Endothelial cell of umbilical vein (primary cell): ENCODE data around the gene DCHS1. TPM values are rescaled to one million over a fixed set of nuclear protein-coding genes. Genes with fewer than 3 reads are reported as not detected.

Experiments
- BruUV-seq: library from RNA; stranded (reverse); fragments of 400-500 nt; replicated peaks from 2 replicates; lab custom pipeline; 2021; lab: Mats Ljungman, UMichigan
- CTCF ChIA-PET: fragments of 300-600, 350-600 bp; sonication (Branson Sonifier 250); formaldehyde crosslinking; loops from one replicate; lab custom pipeline; 2021; ENCODE audit warnings: antibody characterized with exemption, inconsistent platforms; lab: Charles Lee
- POLR2A ChIA-PET: fragments of 300-600, 350-600 bp; sonication (Branson Sonifier 250); formaldehyde crosslinking; loops from one replicate; lab custom pipeline; 2021; ENCODE audit warnings: antibody characterized with exemption, inconsistent platforms; lab: Charles Lee
- DNase-seq: peaks from one replicate; pipeline ENCODE4 v3.0.0-alpha.2; 2011; ENCODE audit warnings: low read depth, low spot score
- FAIRE-seq: peaks from 2 replicates; lab custom pipeline; 2011; peaks lifted over from hg19 to GRCh38; lab: Jason Lieb, UNC
- H2AFZ ChIP-seq: 2 replicates; pipeline ENCODE4 v1.6.0; 2012; ENCODE audit warnings: low read depth, low read length, control low read depth, inconsistent platforms
- H3K27ac ChIP-seq: 2 replicates; pipeline ENCODE4 v1.5.1; 2011; ENCODE audit warnings: low read depth, mild to moderate bottlenecking, control low read depth, low read length, moderate library complexity; ENCODE audit not compliant: insufficient read depth
- H3K27me3 ChIP-seq, 2 experiments: 2 replicates each; pipeline versions ENCODE4 v1.6.0 to v1.6.1; 2011; ENCODE audit warnings: low read length in 2 of 2, mixed read lengths in 1 of 2; ENCODE audit not compliant: control insufficient read depth in 2 of 2, insufficient read depth in 2 of 2
- H3K36me3 ChIP-seq, 2 experiments: 2 replicates in 1 of 2; 3 replicates in 1 of 2; pipeline ENCODE4 v1.5.1; 2011; ENCODE audit warnings: low read length in 2 of 2, mild to moderate bottlenecking in 1 of 2, moderate library complexity in 1 of 2; ENCODE audit not compliant: control insufficient read depth in 2 of 2, insufficient read depth in 2 of 2; ENCODE audit errors: extremely low read depth in 1 of 2
- H3K4me1 ChIP-seq: 3 replicates; pipeline ENCODE4 v1.5.1; 2011; ENCODE audit warnings: mild to moderate bottlenecking, low read length; ENCODE audit not compliant: control insufficient read depth, insufficient read depth; ENCODE audit errors: extremely low read depth
- H3K4me2 ChIP-seq: 2 replicates; pipeline ENCODE4 v1.6.1; 2011; ENCODE audit warnings: low read length, control low read depth, mixed read lengths; ENCODE audit not compliant: insufficient read depth
- H3K4me3 ChIP-seq, 3 experiments: fragments of 200-600 bp in 1 of 3; sonication (generic), shearing (Covaris generic) in 1 of 3; replicated peaks in 1 of 3; 2 replicates each; pipeline ENCODE4 v1.5.1; 2011 to 2016; ENCODE audit warnings: control low read depth in 3 of 3, low read length in 3 of 3, mild to moderate bottlenecking in 2 of 3, inconsistent platforms in 1 of 3, low read depth in 1 of 3, moderate library complexity in 1 of 3; ENCODE audit not compliant: insufficient read depth in 1 of 3
- H3K79me2 ChIP-seq: 2 replicates; pipeline ENCODE4 v1.6.0; 2012; ENCODE audit warnings: low read length, inconsistent platforms; ENCODE audit not compliant: control insufficient read depth, insufficient read depth
- H3K9ac ChIP-seq: replicated peaks from 2 replicates; pipeline ENCODE3; 2011; ENCODE audit warnings: low read length, control low read depth; ENCODE audit not compliant: insufficient read depth; ENCODE audit errors: extremely low read depth
- H3K9me1 ChIP-seq: replicated peaks from 3 replicates; pipeline ENCODE4 v1.6.0; 2011; ENCODE audit warnings: mild to moderate bottlenecking, low read length; ENCODE audit not compliant: control insufficient read depth, insufficient read depth; ENCODE audit errors: extremely low read depth
- H3K9me3 ChIP-seq: replicated peaks from 2 replicates; pipeline ENCODE4 v1.5.1; 2012; ENCODE audit warnings: low read length, inconsistent platforms; ENCODE audit not compliant: control insufficient read depth, insufficient read depth
- H4K20me1 ChIP-seq: replicated peaks from 2 replicates; pipeline ENCODE3; 2011; ENCODE audit warnings: mild to moderate bottlenecking, low read length; ENCODE audit not compliant: control insufficient read depth, insufficient read depth; ENCODE audit errors: extremely low read depth
- EZH2 ChIP-seq: IDR thresholded peaks from 2 replicates; pipeline ENCODE4 v1.6.1; 2012; ENCODE audit warnings: borderline replicate concordance, low read depth, mild to moderate bottlenecking, moderate library complexity, low read length, inconsistent platforms; ENCODE audit not compliant: severe bottlenecking
- GATA2 ChIP-seq: IDR thresholded peaks from 2 replicates; pipeline ENCODE4 v1.7.0; 2011; ENCODE audit warnings: low read depth, mild to moderate bottlenecking, moderate library complexity, mixed read lengths, low read length; ENCODE audit not compliant: insufficient read length, insufficient read depth
- POLR2A ChIP-seq: IDR thresholded peaks from 2 replicates; pipeline ENCODE4 v1.6.1; 2012; ENCODE audit warnings: low read depth, mild to moderate bottlenecking, control low read depth, low read length
- POLR2AphosphoS5 ChIP-seq: IDR thresholded peaks from 2 replicates; pipeline ENCODE4 v1.6.1; 2012; ENCODE audit warnings: low read depth, mild to moderate bottlenecking, control low read depth, low read length, moderate library complexity; ENCODE audit not compliant: insufficient read depth
- dilution Hi-C: fragments of 300-500 bp; cut with MboI; formaldehyde crosslinking; loops from one replicate; pipeline ENCODE4 v1.15.0; 2019; ENCODE audit warnings: low sequenced_read_pairs; ENCODE audit not compliant: extremely low pct_ligation_motif_present
- intact Hi-C: fragments of 100-400 bp; cut with micrococcal nuclease; formaldehyde crosslinking; loops from one replicate; pipeline ENCODE4 v1.10.0; 2022
- polyA plus RNA-seq, 4 experiments: library from polyadenylated mRNA; depleted of rRNA in 3 of 4; stranded (reverse) in 3 of 4; unstranded in 1 of 4; fragments of >200 nt; gene quantifications; 2 replicates each; pipeline versions ENCODE4 v1.2.1 to v1.2.3, GENCODE V29; 2011 to 2012; ENCODE audit warnings: missing spikeins in 1 of 4
- total RNA-seq: library from RNA; stranded (reverse); gene quantifications from 2 replicates; pipeline ENCODE4 v1.2.3, GENCODE V29; 2021
- TF ChIP-seq, protein P1 (sequence below): IDR thresholded peaks from 2 replicates; pipeline ENCODE4 v1.6.1; 2011; ENCODE audit not compliant: insufficient read depth, insufficient read length
- TF ChIP-seq, protein P2 (sequence below), 2 donors: IDR thresholded peaks; 1 replicate in 1 of 2; 2 replicates in 1 of 2; pipeline ENCODE4 v1.5.1; 2011; ENCODE audit warnings: low read length in 2 of 2, mild to moderate bottlenecking in 2 of 2, moderate library complexity in 2 of 2, control low read depth in 1 of 2, inconsistent platforms in 1 of 2, low read depth in 1 of 2; ENCODE audit not compliant: insufficient read depth in 1 of 2; ENCODE audit errors: extremely low read depth in 1 of 2

Gene DCHS1
- total and polyA plus RNA-seq, 2 donors (not counting 3 experiments of a cell fraction or from before 2014, with no cell fraction given) = 56.2 to 73.0 TPM

DNA sequence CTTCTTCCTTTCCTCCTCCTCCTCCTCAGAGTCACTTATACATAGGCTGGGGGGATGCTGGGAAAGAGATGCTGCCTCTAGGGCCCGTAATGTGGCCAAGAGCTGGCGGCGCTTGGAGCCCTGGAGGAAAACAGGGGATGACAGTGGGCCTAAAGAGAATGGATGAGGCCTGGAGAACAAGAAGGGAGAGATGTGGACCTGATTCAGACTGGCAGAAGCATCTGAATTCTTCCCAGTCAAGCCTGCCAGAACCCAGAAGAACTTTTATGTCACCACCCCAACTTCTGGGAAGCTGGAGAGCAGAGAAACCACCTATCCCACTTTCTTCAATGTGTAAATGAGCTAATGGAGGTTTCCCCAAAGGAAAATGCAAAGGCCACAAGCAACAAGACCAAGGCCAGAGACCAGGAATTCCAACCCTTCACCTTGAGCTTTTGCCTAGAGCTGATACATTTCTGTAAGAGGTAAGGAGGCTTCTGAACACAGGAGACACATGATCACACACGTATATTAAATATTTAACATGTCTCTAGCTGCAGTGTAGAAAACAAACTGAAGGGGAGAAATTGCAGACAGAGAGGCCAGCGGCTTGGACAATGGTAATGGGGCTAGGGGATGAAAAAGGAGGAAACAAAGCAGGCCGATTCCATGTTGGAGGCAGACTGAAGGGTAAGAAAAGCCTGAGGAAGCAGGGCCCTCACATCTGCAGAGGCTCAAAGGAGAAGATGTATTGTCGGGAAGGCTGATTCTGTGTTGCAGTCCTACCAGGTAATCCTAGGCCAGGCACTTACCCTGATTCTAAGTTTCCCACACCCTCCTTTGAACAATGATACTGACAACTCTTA is 53.3 kb downstream of the DCHS1 start:
- Histone ChIP-seq H3K9me1 (no peaks in the 10 kb centered on the region), H3K9ac (peak overlapping the region; percentile 79), H3K4me2 (peak overlapping the region; percentile 90), H3K4me1 (peaks cover 32% of the 10 kb centered on the region), H3K27ac (peak overlapping the region; percentile 37), H2AFZ (no peak overlapping the region), H3K36me3 (peaks cover 22% of the 10 kb centered on the region in 2 experiments), H3K27me3 (no peaks in the 10 kb centered on the region), H4K20me1 (peaks cover 3% of the 10 kb centered on the region), H3K9me3 (no peaks in the 10 kb centered on the region), H3K4me3 (peak overlapping the region; percentile 62 to 97 (median 90)), H3K79me2 (peaks cover 79% of the 10 kb centered on the region)
- intact Hi-C loops (no loop called here), dilution Hi-C loops (no loop called here)
- FAIRE-seq = no peak
- no TSS peak for BruUV-seq
- no peak for DNase-seq
- POLR2A ChIA-PET = no interaction called here
- TF ChIP-seq POLR2A = no peak
- no peak for TF ChIP-seq EZH2
- CTCF ChIA-PET = interaction anchor here (0.6 to 7.7 kb wide), 10 partner anchors 9 to 223 kb away, joined by 3 to 122 read pairs (median 6); partner anchors contain the start of genes MRPL17, TAF10 and TPP1

DNA sequence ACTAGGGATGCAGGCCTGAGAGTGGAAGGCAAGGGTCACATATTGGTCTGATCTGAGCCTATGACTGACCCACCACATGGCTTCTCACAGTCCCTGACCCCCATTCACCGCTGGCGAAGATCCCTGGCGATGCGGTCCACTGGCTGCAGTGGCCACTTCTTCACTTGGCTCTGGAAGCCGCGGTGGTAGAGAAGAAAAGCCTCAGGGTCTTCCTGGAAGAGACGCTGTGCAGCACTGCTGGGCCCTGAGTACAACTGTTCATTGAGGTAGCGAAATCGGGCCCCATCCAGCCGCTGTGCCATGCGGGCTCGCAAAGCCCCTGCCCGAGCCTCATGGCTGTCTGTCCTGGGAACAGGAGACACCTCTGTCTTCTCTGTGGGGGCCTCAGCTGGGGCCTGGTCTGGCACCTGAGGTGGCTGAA is 54.6 kb downstream of the DCHS1 start:
- BruUV-seq = no TSS peak
- CTCF ChIA-PET = no interaction called here

More for the DNA sequence above, 54.6 kb downstream of the DCHS1 start:
- POLR2A ChIA-PET = no interaction called here
- TF ChIP-seq, protein P1, sequence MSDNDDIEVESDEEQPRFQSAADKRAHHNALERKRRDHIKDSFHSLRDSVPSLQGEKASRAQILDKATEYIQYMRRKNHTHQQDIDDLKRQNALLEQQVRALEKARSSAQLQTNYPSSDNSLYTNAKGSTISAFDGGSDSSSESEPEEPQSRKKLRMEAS = no peak
- TF ChIP-seq GATA2 (no peak), EZH2 (no peak), POLR2AphosphoS5 (no peak), POLR2A (no peak)
- TF ChIP-seq, protein P2, sequence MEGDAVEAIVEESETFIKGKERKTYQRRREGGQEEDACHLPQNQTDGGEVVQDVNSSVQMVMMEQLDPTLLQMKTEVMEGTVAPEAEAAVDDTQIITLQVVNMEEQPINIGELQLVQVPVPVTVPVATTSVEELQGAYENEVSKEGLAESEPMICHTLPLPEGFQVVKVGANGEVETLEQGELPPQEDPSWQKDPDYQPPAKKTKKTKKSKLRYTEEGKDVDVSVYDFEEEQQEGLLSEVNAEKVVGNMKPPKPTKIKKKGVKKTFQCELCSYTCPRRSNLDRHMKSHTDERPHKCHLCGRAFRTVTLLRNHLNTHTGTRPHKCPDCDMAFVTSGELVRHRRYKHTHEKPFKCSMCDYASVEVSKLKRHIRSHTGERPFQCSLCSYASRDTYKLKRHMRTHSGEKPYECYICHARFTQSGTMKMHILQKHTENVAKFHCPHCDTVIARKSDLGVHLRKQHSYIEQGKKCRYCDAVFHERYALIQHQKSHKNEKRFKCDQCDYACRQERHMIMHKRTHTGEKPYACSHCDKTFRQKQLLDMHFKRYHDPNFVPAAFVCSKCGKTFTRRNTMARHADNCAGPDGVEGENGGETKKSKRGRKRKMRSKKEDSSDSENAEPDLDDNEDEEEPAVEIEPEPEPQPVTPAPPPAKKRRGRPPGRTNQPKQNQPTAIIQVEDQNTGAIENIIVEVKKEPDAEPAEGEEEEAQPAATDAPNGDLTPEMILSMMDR (IDR thresholded peaks at IDR 0.05; ENCODE audit: extremely low read depth in 1 of 2, insufficient read depth in 1 of 2, low read depth in 1 of 2, low read length in 2 of 2) = no peak
- DNase-seq = no peak
- Histone ChIP-seq H3K4me2 (no peak overlapping the region), H3K9me1 (no peaks in the 10 kb centered on the region), H3K4me3 (no peak overlapping the region), H3K79me2 (peaks cover 71% of the 10 kb centered on the region), H3K36me3 (peaks cover 22 to 23% of the 10 kb centered on the region in 2 experiments), H3K27ac (no peak overlapping the region), H3K9ac (no peak overlapping the region), H3K9me3 (no peaks in the 10 kb centered on the region), H2AFZ (no peak overlapping the region), H3K4me1 (peaks cover 21% of the 10 kb centered on the region), H4K20me1 (peaks cover 3% of the 10 kb centered on the region), H3K27me3 (no peaks in the 10 kb centered on the region)
- FAIRE-seq = no peak
- dilution Hi-C loops = no loop called here
- intact Hi-C loops = no loop called here
